Activated CD8-positive, alpha-beta T cell treated with anti-CD3 and anti-CD28 coated beads for 36 hours (primary cell): ENCODE measurements around the gene EFCAB11. TPM values are rescaled to one million over a fixed set of nuclear protein-coding genes. Genes with fewer than 3 reads are reported as not detected.
A peak's percentile ranks its signal among the peaks of the same experiment; 100 is the strongest.

Source experiments
- ATAC-seq: fragments of 200-7000 bp; cut with Tn5 transposase; one replicate; pipeline ENCODE4 v1.10.0; 2021; ENCODE audit warnings: mild to moderate bottlenecking, moderate library complexity
- CTCF ChIA-PET: fragments of 350-600 bp; sonication (Branson Sonifier 250); formaldehyde crosslinking; loops from one replicate; lab custom pipeline; 2021; ENCODE audit warnings: antibody characterized with exemption; lab: Charles Lee
- POLR2A ChIA-PET: fragments of 350-600 bp; sonication (Branson Sonifier 250); formaldehyde crosslinking; loops from one replicate; lab custom pipeline; 2021; ENCODE audit warnings: antibody characterized with exemption; lab: Charles Lee
- DNase-seq: peaks from one replicate; pipeline ENCODE4 v3.0.0-alpha.2; 2020
- H3K27ac Mint-ChIP-seq: one replicate; pipeline ENCODE4 v1.8.0; 2021; ENCODE audit warnings: mild to moderate bottlenecking, mixed read lengths
- H3K27me3 Mint-ChIP-seq: one replicate; pipeline ENCODE4 v1.8.0; 2021; ENCODE audit warnings: mixed read lengths
- H3K36me3 Mint-ChIP-seq: one replicate; pipeline ENCODE4 v1.8.0; 2021; ENCODE audit warnings: low read depth, mixed read lengths
- H3K4me1 Mint-ChIP-seq: one replicate; pipeline ENCODE4 v1.8.0; 2021; ENCODE audit warnings: low read depth, mixed read lengths
- H3K4me3 Mint-ChIP-seq: one replicate; pipeline ENCODE4 v1.8.0; 2021; ENCODE audit warnings: mild to moderate bottlenecking, moderate library complexity, mixed read lengths
- H3K9me3 Mint-ChIP-seq: one replicate; pipeline ENCODE4 v1.8.0; 2021; ENCODE audit warnings: mixed read lengths
- CTCF ChIP-seq: fragments of 200-600 bp; IDR thresholded peaks from one replicate; pipeline ENCODE4 v1.8.0; 2022; ENCODE audit warnings: antibody characterized with exemption, mild to moderate bottlenecking
- intact Hi-C: fragments of 100-400 bp; cut with micrococcal nuclease; formaldehyde crosslinking; loops from one replicate; pipeline ENCODE4 v1.10.0; 2022
- total RNA-seq, 2 experiments: library from RNA; stranded (reverse); gene quantifications; one replicate each; pipeline ENCODE4 v1.2.3, GENCODE V29; 2021

EFCAB11 gene
- total RNA-seq, 2 experiments from 2014 or later = 6.6 to 8.4 TPM

GRCh38 chr14:89773644-89774316 lies 180.8 kb downstream of the EFCAB11 start:
- peak overlapping the region; percentile 57 for H3K4me3 Mint-ChIP-seq
- H3K4me1 Mint-ChIP-seq = peaks cover 29% of the 10 kb centered on the region
- no peak for TF ChIP-seq CTCF
- no peaks in the 10 kb centered on the region for H3K9me3 Mint-ChIP-seq
- H3K36me3 Mint-ChIP-seq = no peaks in the 10 kb centered on the region
- peak overlapping the region; percentile 70 for H3K27ac Mint-ChIP-seq
- no peaks in the 10 kb centered on the region for H3K27me3 Mint-ChIP-seq
- ATAC-seq = peak; percentile 86
- DNase-seq = peak; percentile 80
- ChIA-PET CTCF (interaction anchor here (0.9 to 1.2 kb wide), 5 partner anchors 16 to 356 kb away, joined by 3 to 5 read pairs (median 3); no protein-coding TSS in a partner anchor), POLR2A (interaction anchor here (0.5 kb wide), 1 partner anchor 258 kb away, joined by 3 read pairs; no protein-coding TSS in a partner anchor)
- intact Hi-C loops = loop anchor here (5.0 kb wide), 1 partner anchor 351 kb away; no protein-coding TSS in a partner anchor

- Mint-ChIP-seq H3K27ac (peak overlapping the region; percentile 70), H3K36me3 (no peaks in the 10 kb centered on the region), H3K27me3 (no peaks in the 10 kb centered on the region), H3K4me3 (peak overlapping the region; percentile 57), H3K9me3 (no peaks in the 10 kb centered on the region), H3K4me1 (peaks cover 29% of the 10 kb centered on the region)
- POLR2A ChIA-PET = interaction anchor here (0.5 kb wide), 1 partner anchor 257 kb away, joined by 3 read pairs; no protein-coding TSS in a partner anchor
- no peak for DNase-seq
- TF ChIP-seq CTCF = no peak
- intact Hi-C loops = loop anchor here (5.0 kb wide), 1 partner anchor 351 kb away; no protein-coding TSS in a partner anchor
- peak; percentile 5 for ATAC-seq
- CTCF ChIA-PET = interaction anchor here (0.9 to 1.7 kb wide), 5 partner anchors 17 to 596 kb away, joined by 3 to 5 read pairs (median 3); no protein-coding TSS in a partner anchor
These were observed 181.4 kb downstream of the EFCAB11 start for GRCh38 chr14:89773151-89773550.

DNA sequence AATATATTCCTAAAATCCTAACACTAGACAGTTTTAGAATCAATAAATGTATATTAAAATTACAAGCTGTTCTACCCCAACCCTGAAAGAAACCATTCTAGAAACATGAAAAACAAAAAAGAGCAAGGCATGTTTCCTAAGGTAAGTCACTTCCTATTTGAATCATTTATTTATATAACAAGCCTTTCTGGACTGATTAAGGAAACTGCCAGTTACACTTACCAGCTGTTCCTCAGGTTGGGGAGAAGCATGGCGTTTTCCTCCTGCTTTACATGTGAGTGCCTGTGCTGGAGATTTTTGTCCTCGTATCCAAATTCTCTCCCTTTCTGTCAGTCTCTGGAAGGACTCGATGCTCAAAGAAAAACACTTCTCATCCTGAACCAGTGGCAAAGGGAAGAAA lies 183.3 kb downstream of the EFCAB11 start:
- Mint-ChIP-seq H3K4me3 (no peak overlapping the region), H3K9me3 (peaks cover 1% of the 10 kb centered on the region), H3K4me1 (peaks cover 45% of the 10 kb centered on the region), H3K27me3 (no peaks in the 10 kb centered on the region), H3K36me3 (peaks cover 2% of the 10 kb centered on the region), H3K27ac (no peak overlapping the region)
- ChIA-PET CTCF (interaction anchor here (1.2 kb wide), 1 partner anchor 8 kb away, joined by 4 read pairs; no protein-coding TSS in a partner anchor), POLR2A (interaction anchor here (1.7 kb wide), 1 partner anchor 151 kb away, joined by 3 read pairs; no protein-coding TSS in a partner anchor)
- TF ChIP-seq CTCF = no peak
- ATAC-seq (no peak), DNase-seq (no peak)
- intact Hi-C loops = loop anchor here (5.0 kb wide), 1 partner anchor 349 kb away; no protein-coding TSS in a partner anchor

- peak; percentile 90 for ATAC-seq
- peaks cover 3% of the 10 kb centered on the region for H3K9me3 Mint-ChIP-seq
- no peaks in the 10 kb centered on the region for H3K27me3 Mint-ChIP-seq
- intact Hi-C loops = loop anchor here (5.0 to 10.0 kb wide), 3 partner anchors 46 to 593 kb away; no protein-coding TSS in a partner anchor
- H3K27ac Mint-ChIP-seq = peak overlapping the region; percentile 89
- H3K4me3 Mint-ChIP-seq = peak overlapping the region; percentile 50
- peak; percentile 82 for TF ChIP-seq CTCF
- H3K4me1 Mint-ChIP-seq = peaks cover 30% of the 10 kb centered on the region
- peaks cover 5% of the 10 kb centered on the region for H3K36me3 Mint-ChIP-seq
- peak; percentile 79 for DNase-seq
- CTCF ChIA-PET = interaction anchor here (0.6 to 2.1 kb wide), 15 partner anchors 10 to 740 kb away, joined by 3 to 6 read pairs (median 3); no protein-coding TSS in a partner anchor
- POLR2A ChIA-PET = interaction anchor here (1.0 kb wide), 1 partner anchor 46 kb away, joined by 3 read pairs; no protein-coding TSS in a partner anchor
These were observed 186.7 kb downstream of the EFCAB11 start for GRCh38 chr14:89767861-89768268.
